Measurements from ENCODE around the gene TECR. TPM values are rescaled to one million over a fixed set of nuclear protein-coding genes. Genes with fewer than 3 reads are reported as not detected.

TECR gene
- total and polyA plus RNA-seq, 9 of the 15 experiments (the other 6 are each of a cell fraction or from before 2014, with no cell fraction given): 29.3 to 211 (median 81.4) TPM

DNA sequence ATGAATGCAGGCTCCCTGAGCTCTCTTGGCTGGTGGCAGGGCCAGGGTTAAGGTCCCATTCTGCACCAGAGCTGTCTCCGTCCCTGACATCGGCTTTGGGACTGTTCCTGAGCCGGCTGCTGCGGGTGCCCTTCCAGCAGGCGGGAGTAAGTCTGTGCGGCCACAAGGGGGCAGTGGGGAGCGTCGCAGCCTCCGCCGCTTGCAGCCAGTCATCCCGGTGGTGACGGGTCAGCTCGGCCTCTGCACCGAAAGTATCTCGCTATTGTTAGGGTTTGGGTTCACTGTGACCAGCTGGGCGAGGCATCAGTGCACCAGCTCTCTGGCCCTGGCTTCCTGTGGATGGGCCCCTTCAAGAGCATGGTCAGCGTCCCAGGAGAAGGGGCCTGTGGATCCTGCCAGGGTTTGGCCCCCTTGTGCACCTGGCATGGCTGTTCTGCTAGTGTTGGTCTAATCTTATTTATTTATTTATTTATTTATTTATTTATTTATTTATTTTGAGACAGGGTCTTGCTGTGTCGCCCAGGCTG lies 27.3 kb downstream of the TECR start (continued):
- TF ChIP-seq, protein P1, sequence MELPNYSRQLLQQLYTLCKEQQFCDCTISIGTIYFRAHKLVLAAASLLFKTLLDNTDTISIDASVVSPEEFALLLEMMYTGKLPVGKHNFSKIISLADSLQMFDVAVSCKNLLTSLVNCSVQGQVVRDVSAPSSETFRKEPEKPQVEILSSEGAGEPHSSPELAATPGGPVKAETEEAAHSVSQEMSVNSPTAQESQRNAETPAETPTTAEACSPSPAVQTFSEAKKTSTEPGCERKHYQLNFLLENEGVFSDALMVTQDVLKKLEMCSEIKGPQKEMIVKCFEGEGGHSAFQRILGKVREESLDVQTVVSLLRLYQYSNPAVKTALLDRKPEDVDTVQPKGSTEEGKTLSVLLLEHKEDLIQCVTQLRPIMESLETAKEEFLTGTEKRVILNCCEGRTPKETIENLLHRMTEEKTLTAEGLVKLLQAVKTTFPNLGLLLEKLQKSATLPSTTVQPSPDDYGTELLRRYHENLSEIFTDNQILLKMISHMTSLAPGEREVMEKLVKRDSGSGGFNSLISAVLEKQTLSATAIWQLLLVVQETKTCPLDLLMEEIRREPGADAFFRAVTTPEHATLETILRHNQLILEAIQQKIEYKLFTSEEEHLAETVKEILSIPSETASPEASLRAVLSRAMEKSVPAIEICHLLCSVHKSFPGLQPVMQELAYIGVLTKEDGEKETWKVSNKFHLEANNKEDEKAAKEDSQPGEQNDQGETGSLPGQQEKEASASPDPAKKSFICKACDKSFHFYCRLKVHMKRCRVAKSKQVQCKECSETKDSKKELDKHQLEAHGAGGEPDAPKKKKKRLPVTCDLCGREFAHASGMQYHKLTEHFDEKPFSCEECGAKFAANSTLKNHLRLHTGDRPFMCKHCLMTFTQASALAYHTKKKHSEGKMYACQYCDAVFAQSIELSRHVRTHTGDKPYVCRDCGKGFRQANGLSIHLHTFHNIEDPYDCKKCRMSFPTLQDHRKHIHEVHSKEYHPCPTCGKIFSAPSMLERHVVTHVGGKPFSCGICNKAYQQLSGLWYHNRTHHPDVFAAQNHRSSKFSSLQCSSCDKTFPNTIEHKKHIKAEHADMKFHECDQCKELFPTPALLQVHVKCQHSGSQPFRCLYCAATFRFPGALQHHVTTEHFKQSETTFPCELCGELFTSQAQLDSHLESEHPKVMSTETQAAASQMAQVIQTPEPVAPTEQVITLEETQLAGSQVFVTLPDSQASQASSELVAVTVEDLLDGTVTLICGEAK (IDR thresholded peaks at IDR 0.05): no peak
- TF ChIP-seq, protein P1 (CRISPR knock-in tag; IDR thresholded peaks at IDR 0.05): no peak
- TF ChIP-seq, protein P2, sequence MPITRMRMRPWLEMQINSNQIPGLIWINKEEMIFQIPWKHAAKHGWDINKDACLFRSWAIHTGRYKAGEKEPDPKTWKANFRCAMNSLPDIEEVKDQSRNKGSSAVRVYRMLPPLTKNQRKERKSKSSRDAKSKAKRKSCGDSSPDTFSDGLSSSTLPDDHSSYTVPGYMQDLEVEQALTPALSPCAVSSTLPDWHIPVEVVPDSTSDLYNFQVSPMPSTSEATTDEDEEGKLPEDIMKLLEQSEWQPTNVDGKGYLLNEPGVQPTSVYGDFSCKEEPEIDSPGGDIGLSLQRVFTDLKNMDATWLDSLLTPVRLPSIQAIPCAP (CRISPR knock-in tag; IDR thresholded peaks at IDR 0.05; ENCODE audit: borderline replicate concordance): no peak
- TF ChIP-seq ZNF316 (IDR thresholded peaks at IDR 0.05): no peak
- TF ChIP-seq, protein P3, sequence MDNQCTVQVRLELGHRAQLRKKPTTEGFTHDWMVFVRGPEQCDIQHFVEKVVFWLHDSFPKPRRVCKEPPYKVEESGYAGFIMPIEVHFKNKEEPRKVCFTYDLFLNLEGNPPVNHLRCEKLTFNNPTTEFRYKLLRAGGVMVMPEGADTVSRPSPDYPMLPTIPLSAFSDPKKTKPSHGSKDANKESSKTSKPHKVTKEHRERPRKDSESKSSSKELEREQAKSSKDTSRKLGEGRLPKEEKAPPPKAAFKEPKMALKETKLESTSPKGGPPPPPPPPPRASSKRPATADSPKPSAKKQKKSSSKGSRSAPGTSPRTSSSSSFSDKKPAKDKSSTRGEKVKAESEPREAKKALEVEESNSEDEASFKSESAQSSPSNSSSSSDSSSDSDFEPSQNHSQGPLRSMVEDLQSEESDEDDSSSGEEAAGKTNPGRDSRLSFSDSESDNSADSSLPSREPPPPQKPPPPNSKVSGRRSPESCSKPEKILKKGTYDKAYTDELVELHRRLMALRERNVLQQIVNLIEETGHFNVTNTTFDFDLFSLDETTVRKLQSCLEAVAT (IDR thresholded peaks at IDR 0.05): no peak
- TF ChIP-seq RAD51 (IDR thresholded peaks at IDR 0.05; ENCODE audit: borderline replicate concordance, low read depth): no peak
- no peak for TF ChIP-seq MYBL2 (IDR thresholded peaks at IDR 0.05; ENCODE audit: low read depth)
- TF ChIP-seq MYBL2 (CRISPR knock-in tag; IDR thresholded peaks at IDR 0.05; ENCODE audit: borderline replicate concordance): no peak
- TF ChIP-seq NCOA4 (IDR thresholded peaks at IDR 0.05; ENCODE audit: partially characterized antibody): no peak
- no peak for TF ChIP-seq NRF1 (conservative IDR thresholded peaks at IDR 0.05 in 1 of 2, IDR thresholded peaks at IDR 0.05 in 1 of 2)
- TF ChIP-seq ZNF184 (CRISPR knock-in tag; IDR thresholded peaks at IDR 0.05): no peak
- no peak for TF ChIP-seq ETV1 (tag; conservative IDR thresholded peaks at IDR 0.05; ENCODE audit: low read depth)
- TF ChIP-seq POLR2G (IDR thresholded peaks at IDR 0.05; ENCODE audit: low read depth, low read length): peak; percentile 38; the same call in 1 of the 2 replicates
- TF ChIP-seq, protein P4, sequence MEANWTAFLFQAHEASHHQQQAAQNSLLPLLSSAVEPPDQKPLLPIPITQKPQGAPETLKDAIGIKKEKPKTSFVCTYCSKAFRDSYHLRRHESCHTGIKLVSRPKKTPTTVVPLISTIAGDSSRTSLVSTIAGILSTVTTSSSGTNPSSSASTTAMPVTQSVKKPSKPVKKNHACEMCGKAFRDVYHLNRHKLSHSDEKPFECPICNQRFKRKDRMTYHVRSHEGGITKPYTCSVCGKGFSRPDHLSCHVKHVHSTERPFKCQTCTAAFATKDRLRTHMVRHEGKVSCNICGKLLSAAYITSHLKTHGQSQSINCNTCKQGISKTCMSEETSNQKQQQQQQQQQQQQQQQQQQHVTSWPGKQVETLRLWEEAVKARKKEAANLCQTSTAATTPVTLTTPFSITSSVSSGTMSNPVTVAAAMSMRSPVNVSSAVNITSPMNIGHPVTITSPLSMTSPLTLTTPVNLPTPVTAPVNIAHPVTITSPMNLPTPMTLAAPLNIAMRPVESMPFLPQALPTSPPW (CRISPR knock-in tag; IDR thresholded peaks at IDR 0.05): peak; percentile 24; the same call in 1 of the 2 replicates
- TF ChIP-seq TEAD1 (CRISPR knock-in tag; IDR thresholded peaks at IDR 0.05): no peak
- no peak for TF ChIP-seq POLR2B (IDR thresholded peaks at IDR 0.05; ENCODE audit: low read depth, partially characterized antibody)
